H1 (cell line): ENCODE results near the gene PRKAG1. TPM values are rescaled to one million over a fixed set of nuclear protein-coding genes. Genes with fewer than 3 reads are reported as not detected.

ENCODE experiments used
- CTCF ChIA-PET: fragments of 300-600 bp; sonication (Branson Sonifier 250); formaldehyde crosslinking; loops from one replicate; lab custom pipeline; 2021; ENCODE audit not compliant: partially characterized antibody; lab: Charles Lee
- POLR2A ChIA-PET: fragments of 300-600 bp; sonication (Branson Sonifier 250); formaldehyde crosslinking; loops from one replicate; lab custom pipeline; 2021; ENCODE audit warnings: inconsistent platforms; ENCODE audit not compliant: partially characterized antibody; lab: Charles Lee
- DNase-seq, 2 experiments: peaks; one replicate each; pipeline versions ENCODE4 v3.0.0 to v3.0.0-alpha.2; 2010 to 2022; ENCODE audit warnings: low spot score in 2 of 2, low read depth in 1 of 2, mixed read lengths in 1 of 2
- FAIRE-seq: peaks from 2 replicates; lab custom pipeline; 2011; peaks lifted over from hg19 to GRCh38; lab: Jason Lieb, UNC
- H2AFZ ChIP-seq: 2 replicates; pipeline ENCODE4 v1.8.1; 2012; ENCODE audit warnings: low read length, inconsistent platforms
- H2AK5ac ChIP-seq: 2 replicates; pipeline ENCODE4 v1.6.1; 2013; ENCODE audit warnings: low read depth, low read length
- H2BK120ac ChIP-seq: replicated peaks from 2 replicates; pipeline ENCODE3; 2013; ENCODE audit warnings: low read depth, low read length, inconsistent platforms
- H2BK12ac ChIP-seq: 2 replicates; pipeline ENCODE4 v1.6.1; 2013; ENCODE audit warnings: low read depth, low read length
- H2BK15ac ChIP-seq: 2 replicates; pipeline ENCODE4 v1.6.1; 2013; ENCODE audit warnings: low read length
- H2BK20ac ChIP-seq: 2 replicates; pipeline ENCODE4 v1.6.1; 2013; ENCODE audit warnings: low read length
- H2BK5ac ChIP-seq: 2 replicates; pipeline ENCODE4 v1.6.1; 2013; ENCODE audit warnings: low read depth, low read length
- H3K14ac ChIP-seq: 2 replicates; pipeline ENCODE4 v1.6.1; 2013; ENCODE audit warnings: inconsistent platforms; ENCODE audit not compliant: insufficient read length
- H3K18ac ChIP-seq: 2 replicates; pipeline ENCODE4 v1.6.1; 2013; ENCODE audit warnings: low read length; ENCODE audit errors: extremely low read depth
- H3K23ac ChIP-seq: 2 replicates; pipeline ENCODE4 v1.6.1; 2013; ENCODE audit warnings: inconsistent platforms; ENCODE audit not compliant: insufficient read length
- H3K23me2 ChIP-seq: 2 replicates; pipeline ENCODE4 v1.6.1; 2013; ENCODE audit warnings: low read depth, low read length
- H3K27ac ChIP-seq: 2 replicates; pipeline ENCODE4 v1.6.1; 2011; ENCODE audit warnings: low read depth, low read length, inconsistent platforms
- H3K27me3 ChIP-seq, 4 experiments: replicated peaks in 1 of 4; 1 replicate in 1 of 4; 2 replicates in 3 of 4; pipeline versions ENCODE4 v1.6.1 to v1.8.1; 2011 to 2013; ENCODE audit warnings: low read length in 3 of 4, mild to moderate bottlenecking in 3 of 4, inconsistent platforms in 2 of 4, mixed read lengths in 2 of 4, moderate library complexity in 1 of 4; ENCODE audit not compliant: control insufficient read depth in 3 of 4, insufficient read depth in 3 of 4; ENCODE audit errors: extremely low read depth in 1 of 4
- H3K36me3 ChIP-seq, 4 experiments: 2 replicates each; pipeline versions ENCODE4 v1.6.1 to v1.8.1; 2011 to 2013; ENCODE audit warnings: mild to moderate bottlenecking in 4 of 4, low read length in 3 of 4, moderate library complexity in 2 of 4, control low read depth in 1 of 4, inconsistent platforms in 1 of 4; ENCODE audit not compliant: insufficient read depth in 4 of 4, control insufficient read depth in 2 of 4
- H3K4ac ChIP-seq: replicated peaks from 2 replicates; pipeline ENCODE3; 2013; ENCODE audit warnings: low read length, low read depth, mixed read lengths, inconsistent platforms; ENCODE audit not compliant: insufficient read length
- H3K4me1 ChIP-seq, 4 experiments: replicated peaks in 1 of 4; 1 replicate in 1 of 4; 2 replicates in 3 of 4; pipeline versions ENCODE4 v1.6.1 to v1.8.1; 2011 to 2013; ENCODE audit warnings: low read length in 3 of 4, inconsistent platforms in 2 of 4, mixed read lengths in 1 of 4; ENCODE audit not compliant: insufficient read depth in 4 of 4, control insufficient read depth in 3 of 4
- H3K4me2 ChIP-seq, 2 experiments: 2 replicates each; pipeline versions ENCODE4 v1.6.1 to v1.8.1; 2011 to 2013; ENCODE audit warnings: low read depth in 2 of 2, low read length in 2 of 2, control low read depth in 1 of 2, inconsistent platforms in 1 of 2, mild to moderate bottlenecking in 1 of 2; ENCODE audit not compliant: insufficient read depth in 1 of 2
- H3K4me3 ChIP-seq, 4 experiments: fragments of 200-600, 300-600 bp in 1 of 4; sonication (generic), shearing (Covaris generic), sonication (Bioruptor Twin) in 1 of 4; 2 replicates each; pipeline versions ENCODE4 v1.5.1 to v1.8.1; 2011 to 2016; ENCODE audit warnings: low read length in 4 of 4, low read depth in 3 of 4, control low read depth in 2 of 4, inconsistent platforms in 2 of 4, mild to moderate bottlenecking in 2 of 4, mixed read lengths in 1 of 4, moderate library complexity in 1 of 4; ENCODE audit not compliant: insufficient read depth in 2 of 4; ENCODE audit errors: extremely low read depth in 1 of 4
- H3K56ac ChIP-seq: replicated peaks from 2 replicates; pipeline ENCODE3; 2013; ENCODE audit warnings: low read depth, mild to moderate bottlenecking, mixed read lengths, low read length, inconsistent platforms; ENCODE audit not compliant: insufficient read length
- H3K79me1 ChIP-seq: 2 replicates; pipeline ENCODE4 v1.6.1; 2013; ENCODE audit warnings: low read depth, low read length, control low read depth
- H3K79me2 ChIP-seq, 2 experiments: 2 replicates each; pipeline versions ENCODE4 v1.6.1 to v1.8.1; 2012 to 2013; ENCODE audit warnings: low read length in 2 of 2, mild to moderate bottlenecking in 2 of 2, inconsistent platforms in 1 of 2; ENCODE audit not compliant: insufficient read depth in 2 of 2, control insufficient read depth in 1 of 2
- H3K9ac ChIP-seq, 4 experiments: replicated peaks in 1 of 4; 1 replicate in 1 of 4; 2 replicates in 3 of 4; pipeline versions ENCODE4 v1.6.1 to v1.8.1; 2011 to 2013; ENCODE audit warnings: low read depth in 3 of 4, low read length in 3 of 4, control low read depth in 2 of 4, mild to moderate bottlenecking in 2 of 4, moderate library complexity in 2 of 4, inconsistent platforms in 1 of 4; ENCODE audit errors: extremely low read depth in 1 of 4
- H3K9me3 ChIP-seq, 2 experiments: 2 replicates each; pipeline versions ENCODE4 v1.6.1 to v1.8.1; 2012 to 2013; ENCODE audit warnings: mild to moderate bottlenecking in 2 of 2, moderate library complexity in 2 of 2, control low read depth in 1 of 2, inconsistent platforms in 1 of 2, low read depth in 1 of 2, low read length in 1 of 2, mixed read lengths in 1 of 2; ENCODE audit not compliant: insufficient read depth in 2 of 2
- H4K20me1 ChIP-seq, 2 experiments: replicated peaks in 1 of 2; 2 replicates each; pipeline versions ENCODE3 to v1.8.1; 2011 to 2013; ENCODE audit warnings: inconsistent platforms in 2 of 2, low read length in 2 of 2, mild to moderate bottlenecking in 1 of 2; ENCODE audit not compliant: insufficient read depth in 2 of 2, control insufficient read depth in 1 of 2
- H4K5ac ChIP-seq: 2 replicates; pipeline ENCODE4 v1.6.1; 2013; ENCODE audit warnings: low read length, low read depth, mixed read lengths, inconsistent platforms; ENCODE audit not compliant: insufficient read length
- H4K8ac ChIP-seq: 2 replicates; pipeline ENCODE4 v1.8.0; 2013; ENCODE audit warnings: mild to moderate bottlenecking, moderate library complexity, low read length, inconsistent platforms; ENCODE audit not compliant: insufficient read depth; ENCODE audit errors: extremely low read depth
- H4K91ac ChIP-seq: replicated peaks from 2 replicates; pipeline ENCODE3; 2013; ENCODE audit warnings: low read length, mixed read lengths, inconsistent platforms; ENCODE audit not compliant: insufficient read length
- POLR2AphosphoS5 ChIP-seq: IDR thresholded peaks from 2 replicates; pipeline ENCODE4 v1.6.1; 2011; ENCODE audit warnings: low read depth, low read length
- SP2 ChIP-seq: IDR thresholded peaks from 2 replicates; pipeline ENCODE4 v1.6.1; 2012; ENCODE audit warnings: mild to moderate bottlenecking, low read length, inconsistent platforms
- WGBS, 2 experiments: shearing (Covaris generic) in 1 of 2; methylation state at CpG; one replicate each; pipeline versions ENCODE4 v1.1.6 to v1.1.7; 2013 to 2015; ENCODE audit warnings: low lambda C conversion rate in 2 of 2, mixed read lengths in 2 of 2, inconsistent platforms in 1 of 2, low coverage in 1 of 2, missing lambda C conversion rate in 1 of 2; ENCODE audit not compliant: insufficient replicate concordance in 2 of 2, insufficient coverage in 1 of 2, insufficient read length in 1 of 2; ENCODE audit errors: extremely low coverage in 1 of 2, missing lambda C conversion rate in 1 of 2; 5-methylcytosine and 5-hydroxymethylcytosine counted together
- polyA plus RNA-seq, 7 experiments: library from polyadenylated mRNA; depleted of rRNA in 3 of 7; stranded (reverse) in 5 of 7; unstranded in 2 of 7; fragments of >200 nt in 5 of 7; fragments of 200-250 nt in 2 of 7; gene quantifications; 1 replicate in 5 of 7; 2 replicates in 1 of 7; 4 replicates in 1 of 7; pipeline versions ENCODE4 v1.2.1 to v1.2.3, GENCODE V29; 2011 to 2013; ENCODE audit warnings: missing spikeins in 2 of 7, mixed read lengths in 2 of 7
- total RNA-seq: library from RNA; stranded (reverse); fragmentation: NEBNext Ultra II Directional; extraction: Animal tissue kit (Norgen Biotek cat#: 25700); gene quantifications from 2 replicates; pipeline ENCODE4 v1.2.1, GENCODE V29; 2021

The PRKAG1 gene
- total and polyA plus RNA-seq, 2 of the 8 experiments (the other 6 are each of a cell fraction or from before 2014, with no cell fraction given), result 38.6 to 57.5 TPM

DNA sequence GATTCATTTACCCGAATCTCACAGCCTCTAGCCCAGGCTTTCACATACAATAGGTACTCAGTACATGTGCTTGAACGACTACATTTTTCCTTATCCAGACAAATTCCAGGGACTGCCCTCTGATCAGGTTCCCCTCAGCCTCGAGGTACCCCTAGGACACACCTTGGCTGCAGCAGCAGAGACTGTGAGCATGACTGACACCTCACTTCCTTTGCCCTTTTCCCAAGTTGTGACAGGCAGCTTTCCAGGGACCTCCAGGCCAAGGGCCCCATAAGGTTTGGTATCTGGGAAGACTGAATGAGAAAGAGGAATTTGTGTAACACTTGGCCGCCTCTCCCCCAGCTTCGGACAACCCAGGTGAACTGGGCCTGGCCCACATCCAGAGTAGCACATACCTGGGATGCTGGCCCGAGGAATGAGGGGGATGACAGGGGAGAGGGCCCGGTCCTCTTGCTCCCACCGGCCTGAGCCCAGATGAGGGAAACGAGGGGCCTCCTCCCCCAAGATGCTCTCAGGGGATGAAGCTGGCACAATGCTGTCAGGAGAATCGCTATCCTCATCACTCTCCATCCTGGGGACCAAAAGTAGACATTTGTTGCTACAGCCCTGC is 10.2 kb upstream of the PRKAG1 start:
- Histone ChIP-seq H3K27ac (no peak overlapping the region), H2BK120ac (no peak overlapping the region), H4K8ac (no peak overlapping the region), H2BK20ac (no peak overlapping the region), H3K9me3 (no peaks in the 10 kb centered on the region), H3K36me3 (peaks cover 46 to 84% (median 72%) of the 10 kb centered on the region in 4 experiments; a peak in 7 of 8 replicates), H2BK15ac (no peak overlapping the region), H3K27me3 (no peaks in the 10 kb centered on the region), H4K91ac (no peak overlapping the region), H3K4me2 (no peak overlapping the region), H4K20me1 (peaks cover 4 to 11% of the 10 kb centered on the region in 2 experiments), H2BK5ac (no peak overlapping the region), H3K9ac (no peak overlapping the region), H3K4me3 (no peak overlapping the region), H4K5ac (no peak overlapping the region), H2AFZ (no peak overlapping the region), H3K79me1 (no peaks in the 10 kb centered on the region; the same call in 1 of the 2 replicates), H3K56ac (no peak overlapping the region), H3K4me1 (no peaks in the 10 kb centered on the region), H3K14ac (no peak overlapping the region), H2BK12ac (no peak overlapping the region), H3K18ac (no peak overlapping the region), H2AK5ac (no peak overlapping the region), H3K4ac (no peak overlapping the region), H3K23ac (no peak overlapping the region), H3K79me2 (no peaks in the 10 kb centered on the region), H3K23me2 (no peaks in the 10 kb centered on the region)
- ChIA-PET POLR2A (interaction anchor here (1.4 to 22.2 kb wide), 5 partner anchors 9 to 36 kb away, joined by 3 to 339 read pairs (median 9); partner anchors contain the start of genes KMT2D and PRKAG1), CTCF (interaction anchor here (0.7 to 4.9 kb wide), 7 partner anchors 9 to 41 kb away, joined by 3 to 43 read pairs (median 5); no protein-coding TSS in a partner anchor)
- TF ChIP-seq SP2 (no peak), POLR2AphosphoS5 (no peak)
- DNase-seq, result no peak
- 95% methylated on average over 10 of the region's 10 CpGs; no CpG with 5 or more reads in 1 of the 2 experiments for WGBS, 2 experiments
- no peak for FAIRE-seq
